MM.1S (cell line): ENCODE results near the gene CROCC2.

Experiments
- EZH2 ChIP-seq: fragments of 300-600 bp; sonication (generic); optimal IDR thresholded peaks from 2 replicates; pipeline ENCODE3; 2017; ENCODE audit warnings: low read depth, mild to moderate bottlenecking, antibody characterized with exemption, low read length, mixed read lengths
- TF ChIP-seq, protein P1 (sequence below): fragments of 300-600 bp; sonication (generic); IDR thresholded peaks from 2 replicates; pipeline ENCODE4 v1.5.1; 2016; ENCODE audit warnings: antibody characterized with exemption, low read length, mixed read lengths

GRCh38 chr2:240858871-240859270, 47.3 kb upstream of the CROCC2 start:
- TF ChIP-seq EZH2 = no peak
- TF ChIP-seq, protein P1, sequence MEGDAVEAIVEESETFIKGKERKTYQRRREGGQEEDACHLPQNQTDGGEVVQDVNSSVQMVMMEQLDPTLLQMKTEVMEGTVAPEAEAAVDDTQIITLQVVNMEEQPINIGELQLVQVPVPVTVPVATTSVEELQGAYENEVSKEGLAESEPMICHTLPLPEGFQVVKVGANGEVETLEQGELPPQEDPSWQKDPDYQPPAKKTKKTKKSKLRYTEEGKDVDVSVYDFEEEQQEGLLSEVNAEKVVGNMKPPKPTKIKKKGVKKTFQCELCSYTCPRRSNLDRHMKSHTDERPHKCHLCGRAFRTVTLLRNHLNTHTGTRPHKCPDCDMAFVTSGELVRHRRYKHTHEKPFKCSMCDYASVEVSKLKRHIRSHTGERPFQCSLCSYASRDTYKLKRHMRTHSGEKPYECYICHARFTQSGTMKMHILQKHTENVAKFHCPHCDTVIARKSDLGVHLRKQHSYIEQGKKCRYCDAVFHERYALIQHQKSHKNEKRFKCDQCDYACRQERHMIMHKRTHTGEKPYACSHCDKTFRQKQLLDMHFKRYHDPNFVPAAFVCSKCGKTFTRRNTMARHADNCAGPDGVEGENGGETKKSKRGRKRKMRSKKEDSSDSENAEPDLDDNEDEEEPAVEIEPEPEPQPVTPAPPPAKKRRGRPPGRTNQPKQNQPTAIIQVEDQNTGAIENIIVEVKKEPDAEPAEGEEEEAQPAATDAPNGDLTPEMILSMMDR = no peak
